Fibroblast of lung (primary cell): ENCODE results near the gene GPR62. TPM values are rescaled to one million over a fixed set of nuclear protein-coding genes. Genes with fewer than 3 reads are reported as not detected.

ENCODE experiments used
- DNase-seq, 2 donors: peaks; one replicate each; pipeline versions ENCODE4 v3.0.0 to v3.0.0-alpha.2; 2010; ENCODE audit warnings: low read depth in 2 of 2
- H2AFZ ChIP-seq: 2 replicates; pipeline ENCODE4 v1.5.1; 2012; ENCODE audit warnings: low read length, control low read depth, inconsistent platforms
- H3K27ac ChIP-seq: 2 replicates; pipeline ENCODE4 v1.5.1; 2011; ENCODE audit warnings: low read length, control low read depth; ENCODE audit not compliant: insufficient read depth
- H3K27me3 ChIP-seq: 2 replicates; pipeline ENCODE4 v1.5.1; 2011; ENCODE audit warnings: mild to moderate bottlenecking, low read length; ENCODE audit not compliant: control insufficient read depth, insufficient read depth
- H3K36me3 ChIP-seq: 2 replicates; pipeline ENCODE4 v1.5.1; 2011; ENCODE audit warnings: low read length; ENCODE audit not compliant: control insufficient read depth, insufficient read depth
- H3K4me1 ChIP-seq: 2 replicates; pipeline ENCODE4 v1.5.1; 2011; ENCODE audit warnings: low read length; ENCODE audit not compliant: control insufficient read depth, insufficient read depth; ENCODE audit errors: extremely low read depth
- H3K4me2 ChIP-seq: 2 replicates; pipeline ENCODE4 v1.5.1; 2011; ENCODE audit warnings: low read length, control low read depth; ENCODE audit not compliant: insufficient read depth; ENCODE audit errors: extremely low read depth
- H3K4me3 ChIP-seq, 4 experiments: fragments of 200-600 bp in 1 of 4; sonication (generic) in 1 of 4; replicated peaks in 1 of 4; 2 replicates each; pipeline ENCODE4 v1.5.1; 2011 to 2016; ENCODE audit warnings: low read length in 4 of 4, low read depth in 3 of 4, mild to moderate bottlenecking in 3 of 4, control low read depth in 2 of 4, inconsistent platforms in 1 of 4, mixed read lengths in 1 of 4; ENCODE audit not compliant: insufficient read depth in 1 of 4; ENCODE audit errors: control extremely low read depth in 1 of 4
- H3K79me2 ChIP-seq: 2 replicates; pipeline ENCODE4 v1.5.1; 2012; ENCODE audit warnings: mild to moderate bottlenecking, low read length, inconsistent platforms; ENCODE audit not compliant: control insufficient read depth, insufficient read depth
- H3K9ac ChIP-seq: 2 replicates; pipeline ENCODE4 v1.5.1; 2011; ENCODE audit warnings: mild to moderate bottlenecking, low read length, control low read depth; ENCODE audit not compliant: insufficient read depth
- H3K9me3 ChIP-seq: 2 replicates; pipeline ENCODE4 v1.5.1; 2012; ENCODE audit warnings: low read depth, low read length; ENCODE audit not compliant: control insufficient read depth, insufficient read depth
- H4K20me1 ChIP-seq: 2 replicates; pipeline ENCODE4 v1.5.1; 2011; ENCODE audit warnings: low read length; ENCODE audit not compliant: control insufficient read depth, insufficient read depth; ENCODE audit errors: extremely low read depth
- CTCF ChIP-seq, 2 donors: IDR thresholded peaks in 1 of 2; conservative IDR thresholded peaks in 1 of 2; 1 replicate in 1 of 2; 2 replicates in 1 of 2; pipeline ENCODE4 v1.5.1; 2011 to 2012; ENCODE audit warnings: low read length in 2 of 2, control low read depth in 1 of 2, inconsistent platforms in 1 of 2, low read depth in 1 of 2, mild to moderate bottlenecking in 1 of 2
- EZH2 ChIP-seq: IDR thresholded peaks from 2 replicates; pipeline ENCODE4 v1.5.1; 2012; ENCODE audit warnings: low read length, control low read depth, mild to moderate bottlenecking; ENCODE audit errors: missing control alignments
- polyA plus RNA-seq, 2 donors: library from polyadenylated mRNA; depleted of rRNA in 1 of 2; stranded (reverse) in 1 of 2; unstranded in 1 of 2; fragments of >200 nt; gene quantifications; 2 replicates each; pipeline ENCODE4 v1.2.1, GENCODE V29; 2011 to 2012; ENCODE audit warnings: missing spikeins in 1 of 2
- total RNA-seq: library from RNA; depleted of rRNA; stranded (reverse); fragments of >200 nt; gene quantifications from 2 replicates; pipeline ENCODE4 v1.2.1, GENCODE V29; 2014

Gene GPR62
- total and polyA plus RNA-seq, 2 donors (not counting 1 experiment from before 2014, with no cell fraction given) = under 0.01 TPM; not detected in 1

GRCh38 chr3:51982352-51982837 is 27.2 kb downstream of the GPR62 start:
- peak overlapping the region; percentile 92 for H3K4me2 ChIP-seq
- H3K4me1 ChIP-seq = peaks cover 5% of the 10 kb centered on the region
- H3K9ac ChIP-seq = peak overlapping the region; percentile 73
- H3K79me2 ChIP-seq = peaks cover 6% of the 10 kb centered on the region
- H3K27ac ChIP-seq = peak overlapping the region; percentile 93
- H3K4me3 ChIP-seq = peak overlapping the region; percentile 55 to 75 (median 66)
- no peaks in the 10 kb centered on the region for H3K9me3 ChIP-seq
- no peaks in the 10 kb centered on the region for H3K27me3 ChIP-seq
- TF ChIP-seq EZH2 (no peak), CTCF (conservative IDR thresholded peaks at IDR 0.05 in 1 of 2, IDR thresholded peaks at IDR 0.05 in 1 of 2; ENCODE audit: low read depth in 1 of 2, low read length in 2 of 2) (peak; percentile 43 to 52)
- peaks cover 1% of the 10 kb centered on the region for H3K36me3 ChIP-seq
- DNase-seq = no peak
- peak overlapping the region; percentile 39 for H2AFZ ChIP-seq
- no peaks in the 10 kb centered on the region for H4K20me1 ChIP-seq

- Histone ChIP-seq H3K9me3 (no peaks in the 10 kb centered on the region), H4K20me1 (no peaks in the 10 kb centered on the region), H2AFZ (peak within 1 kb of the TSS; percentile 39), H3K9ac (peak within 1 kb of the TSS; percentile 73), H3K4me2 (peak within 1 kb of the TSS; percentile 92), H3K4me1 (peaks cover 5% of the 10 kb centered on the region), H3K79me2 (peaks cover 6% of the 10 kb centered on the region), H3K27me3 (no peaks in the 10 kb centered on the region), H3K4me3 (peak within 1 kb of the TSS; percentile 55 to 75 (median 66)), H3K36me3 (peaks cover 1% of the 10 kb centered on the region), H3K27ac (peak within 1 kb of the TSS; percentile 93)
- DNase-seq = peak; percentile 82 to 93
- no peak for TF ChIP-seq EZH2
- TF ChIP-seq CTCF (conservative IDR thresholded peaks at IDR 0.05 in 1 of 2, IDR thresholded peaks at IDR 0.05 in 1 of 2; ENCODE audit: low read depth in 1 of 2, low read length in 2 of 2) = no peak
Observed at GRCh38 chr3:51982838-51983577, 27.8 kb downstream of the GPR62 start, which contains the start of gene ACY1. ACY1 (plus strand) TSS chr3:51983535; CDS start chr3:51984065, 530 bp downstream.

GRCh38 chr3:51983578-51984268 is 28.5 kb downstream of the GPR62 start:
- Histone ChIP-seq H3K4me2 (peak overlapping the region; percentile 90), H3K4me1 (peaks cover 5% of the 10 kb centered on the region), H3K27me3 (no peaks in the 10 kb centered on the region), H3K36me3 (peaks cover 2% of the 10 kb centered on the region), H4K20me1 (no peaks in the 10 kb centered on the region), H3K27ac (peak overlapping the region; percentile 93), H3K79me2 (peaks cover 6% of the 10 kb centered on the region), H3K9ac (peak overlapping the region; percentile 73), H3K9me3 (no peaks in the 10 kb centered on the region), H3K4me3 (peak overlapping the region; percentile 52 to 75 (median 66)), H2AFZ (peak overlapping the region; percentile 25)
- no peak for DNase-seq
- TF ChIP-seq CTCF (conservative IDR thresholded peaks at IDR 0.05 in 1 of 2, IDR thresholded peaks at IDR 0.05 in 1 of 2; ENCODE audit: low read depth in 1 of 2, low read length in 2 of 2) = no peak
- TF ChIP-seq EZH2 = no peak
